ENCODE measurements around the gene LRRC4C. TPM values are rescaled to one million over a fixed set of nuclear protein-coding genes. Genes with fewer than 3 reads are reported as not detected.

LRRC4C gene
- total RNA-seq, 1 experiment from 2014 or later: 0.15 TPM

DNA sequence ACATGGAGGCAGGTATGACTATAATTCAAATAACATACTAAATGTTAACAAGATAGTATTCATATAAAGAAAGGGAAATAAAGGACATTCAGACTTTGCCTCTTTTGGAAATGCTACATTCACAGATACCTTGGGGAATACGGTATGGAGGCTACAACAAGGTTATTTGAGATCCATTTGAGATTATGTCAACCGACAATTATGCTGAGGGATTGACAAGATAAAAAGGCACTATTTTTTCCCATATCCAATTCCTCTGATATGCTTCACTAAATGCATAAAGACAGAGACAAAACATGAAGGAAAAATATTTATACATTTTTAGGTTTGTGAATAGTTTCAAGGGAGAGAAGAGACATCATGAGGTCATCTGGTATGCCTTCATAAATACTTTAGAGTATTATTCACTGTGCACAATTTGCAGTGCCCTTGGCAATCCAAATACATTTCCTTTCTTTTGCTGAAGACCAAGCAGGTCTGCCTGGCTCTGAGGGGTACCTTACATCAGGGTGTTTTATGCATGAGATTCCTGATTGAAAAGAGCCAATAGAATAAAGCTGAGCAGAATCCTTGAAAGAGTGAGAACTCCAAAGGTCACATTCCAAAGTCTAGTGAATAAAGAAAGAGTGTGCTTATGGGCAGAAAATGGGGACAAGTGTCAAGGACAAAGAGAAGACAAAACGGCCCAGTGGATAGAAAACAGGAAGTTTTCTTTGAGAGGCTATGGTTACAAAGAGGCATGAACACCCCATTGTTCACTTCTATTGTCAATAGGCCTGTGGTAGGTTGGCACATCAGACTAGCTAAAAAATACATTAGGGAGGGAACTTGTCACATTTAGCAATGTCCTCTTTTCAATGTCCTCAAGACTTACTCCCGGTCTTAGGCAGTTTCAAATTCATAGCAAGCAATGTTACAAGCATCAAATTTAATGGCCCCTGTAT, 455.8 kb downstream of the LRRC4C start:
- Histone ChIP-seq H3K4me1 (ENCODE audit: control insufficient read depth, insufficient read depth, low read length) (no peaks in the 10 kb centered on the region), H3K9me3 (ENCODE audit: control insufficient read depth, insufficient read depth, low read depth, low read length) (no peaks in the 10 kb centered on the region), H3K36me3 (ENCODE audit: control insufficient read depth, insufficient read depth, low read length) (no peaks in the 10 kb centered on the region), H3K27ac (ENCODE audit: low read length) (no peak overlapping the region), H3K4me3 (ENCODE audit: low read depth in 2 of 2, low read length in 2 of 2) (no peak overlapping the region), H3K27me3 (ENCODE audit: control insufficient read depth, insufficient read depth, low read length) (no peaks in the 10 kb centered on the region)
- in situ Hi-C loops (cut with HindIII; ENCODE audit: low pct_unique_long_range_greater_than_20kb, low sequenced_read_pairs) (no loop called here), intact Hi-C loops (cut with micrococcal nuclease; ENCODE audit: unreplicated experiment) (no loop called here)
- BruUV-seq (replicated peaks): no TSS peak
- no peak for DNase-seq (ENCODE audit: low read depth, low spot score)
- POLR2A ChIA-PET: no interaction called here
- TF ChIP-seq, protein P1, sequence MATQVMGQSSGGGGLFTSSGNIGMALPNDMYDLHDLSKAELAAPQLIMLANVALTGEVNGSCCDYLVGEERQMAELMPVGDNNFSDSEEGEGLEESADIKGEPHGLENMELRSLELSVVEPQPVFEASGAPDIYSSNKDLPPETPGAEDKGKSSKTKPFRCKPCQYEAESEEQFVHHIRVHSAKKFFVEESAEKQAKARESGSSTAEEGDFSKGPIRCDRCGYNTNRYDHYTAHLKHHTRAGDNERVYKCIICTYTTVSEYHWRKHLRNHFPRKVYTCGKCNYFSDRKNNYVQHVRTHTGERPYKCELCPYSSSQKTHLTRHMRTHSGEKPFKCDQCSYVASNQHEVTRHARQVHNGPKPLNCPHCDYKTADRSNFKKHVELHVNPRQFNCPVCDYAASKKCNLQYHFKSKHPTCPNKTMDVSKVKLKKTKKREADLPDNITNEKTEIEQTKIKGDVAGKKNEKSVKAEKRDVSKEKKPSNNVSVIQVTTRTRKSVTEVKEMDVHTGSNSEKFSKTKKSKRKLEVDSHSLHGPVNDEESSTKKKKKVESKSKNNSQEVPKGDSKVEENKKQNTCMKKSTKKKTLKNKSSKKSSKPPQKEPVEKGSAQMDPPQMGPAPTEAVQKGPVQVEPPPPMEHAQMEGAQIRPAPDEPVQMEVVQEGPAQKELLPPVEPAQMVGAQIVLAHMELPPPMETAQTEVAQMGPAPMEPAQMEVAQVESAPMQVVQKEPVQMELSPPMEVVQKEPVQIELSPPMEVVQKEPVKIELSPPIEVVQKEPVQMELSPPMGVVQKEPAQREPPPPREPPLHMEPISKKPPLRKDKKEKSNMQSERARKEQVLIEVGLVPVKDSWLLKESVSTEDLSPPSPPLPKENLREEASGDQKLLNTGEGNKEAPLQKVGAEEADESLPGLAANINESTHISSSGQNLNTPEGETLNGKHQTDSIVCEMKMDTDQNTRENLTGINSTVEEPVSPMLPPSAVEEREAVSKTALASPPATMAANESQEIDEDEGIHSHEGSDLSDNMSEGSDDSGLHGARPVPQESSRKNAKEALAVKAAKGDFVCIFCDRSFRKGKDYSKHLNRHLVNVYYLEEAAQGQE (IDR thresholded peaks at IDR 0.05; ENCODE audit: insufficient read depth in 1 of 2, low read depth in 2 of 2, low read length in 1 of 2): no peak
- TF ChIP-seq POLR2AphosphoS5 (IDR thresholded peaks at IDR 0.05; ENCODE audit: low read depth, low read length): no peak
- no peak for ATAC-seq
- CTCF ChIA-PET: no interaction called here

DNA sequence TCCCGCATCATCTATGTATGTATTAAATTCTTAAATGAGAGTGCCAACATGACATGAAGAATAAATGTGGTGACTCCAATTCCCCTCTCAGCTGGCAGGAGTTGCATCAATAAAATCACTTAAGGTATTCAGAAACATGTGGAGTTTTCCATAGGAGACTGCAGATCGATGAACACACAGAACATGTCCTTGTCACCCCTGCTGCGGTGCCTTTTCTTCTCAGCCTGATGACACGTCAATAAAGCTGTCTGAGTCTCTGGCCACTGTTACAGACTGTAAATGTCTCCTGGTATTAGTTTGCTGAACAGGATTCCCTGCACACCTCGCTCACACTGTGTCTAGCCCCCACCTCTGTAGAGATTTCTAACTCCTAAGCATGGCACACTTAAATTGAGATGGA, 460.5 kb downstream of the LRRC4C start:
- in situ Hi-C loops (cut with HindIII; ENCODE audit: low pct_unique_long_range_greater_than_20kb, low sequenced_read_pairs): no loop called here
- H3K9me3 ChIP-seq (ENCODE audit: control insufficient read depth, insufficient read depth, low read depth, low read length): no peaks in the 10 kb centered on the region
- intact Hi-C loops (cut with micrococcal nuclease; ENCODE audit: unreplicated experiment): no loop called here

More for the DNA sequence above, 460.5 kb downstream of the LRRC4C start:
- no peak for DNase-seq (ENCODE audit: low read depth, low spot score)
- ATAC-seq: no peak
- H3K27ac ChIP-seq (ENCODE audit: low read length): no peak overlapping the region
- CTCF ChIA-PET: no interaction called here
- no TSS peak for BruUV-seq (replicated peaks)
- no peak for TF ChIP-seq SIN3A (IDR thresholded peaks at IDR 0.05; ENCODE audit: borderline replicate concordance, insufficient read depth, low read depth, low read length)
- TF ChIP-seq, protein P1 (IDR thresholded peaks at IDR 0.05; ENCODE audit: insufficient read depth in 1 of 2, low read depth in 2 of 2, low read length in 1 of 2): no peak
- TF ChIP-seq, protein P2, sequence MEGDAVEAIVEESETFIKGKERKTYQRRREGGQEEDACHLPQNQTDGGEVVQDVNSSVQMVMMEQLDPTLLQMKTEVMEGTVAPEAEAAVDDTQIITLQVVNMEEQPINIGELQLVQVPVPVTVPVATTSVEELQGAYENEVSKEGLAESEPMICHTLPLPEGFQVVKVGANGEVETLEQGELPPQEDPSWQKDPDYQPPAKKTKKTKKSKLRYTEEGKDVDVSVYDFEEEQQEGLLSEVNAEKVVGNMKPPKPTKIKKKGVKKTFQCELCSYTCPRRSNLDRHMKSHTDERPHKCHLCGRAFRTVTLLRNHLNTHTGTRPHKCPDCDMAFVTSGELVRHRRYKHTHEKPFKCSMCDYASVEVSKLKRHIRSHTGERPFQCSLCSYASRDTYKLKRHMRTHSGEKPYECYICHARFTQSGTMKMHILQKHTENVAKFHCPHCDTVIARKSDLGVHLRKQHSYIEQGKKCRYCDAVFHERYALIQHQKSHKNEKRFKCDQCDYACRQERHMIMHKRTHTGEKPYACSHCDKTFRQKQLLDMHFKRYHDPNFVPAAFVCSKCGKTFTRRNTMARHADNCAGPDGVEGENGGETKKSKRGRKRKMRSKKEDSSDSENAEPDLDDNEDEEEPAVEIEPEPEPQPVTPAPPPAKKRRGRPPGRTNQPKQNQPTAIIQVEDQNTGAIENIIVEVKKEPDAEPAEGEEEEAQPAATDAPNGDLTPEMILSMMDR (IDR thresholded peaks at IDR 0.05): no peak
- TF ChIP-seq POLR2AphosphoS5 (IDR thresholded peaks at IDR 0.05; ENCODE audit: low read depth, low read length): no peak
- TF ChIP-seq TCF7L2 (IDR thresholded peaks at IDR 0.05; ENCODE audit: low read depth, low read length): no peak
- no peaks in the 10 kb centered on the region for H3K27me3 ChIP-seq (ENCODE audit: control insufficient read depth, insufficient read depth, low read length)
- H3K36me3 ChIP-seq (ENCODE audit: control insufficient read depth, insufficient read depth, low read length): no peaks in the 10 kb centered on the region
- no peaks in the 10 kb centered on the region for H3K4me1 ChIP-seq (ENCODE audit: control insufficient read depth, insufficient read depth, low read length)
- POLR2A ChIA-PET: no interaction called here
- no peak overlapping the region for H3K4me3 ChIP-seq (ENCODE audit: low read depth in 2 of 2, low read length in 2 of 2)

Measured in Panc1 (cell line).